Mesendoderm (in vitro differentiated cells): ENCODE data around the gene BNIP3.

Experiments
- DNase-seq: peaks from one replicate; pipeline ENCODE4 v3.0.0; 2013
- H2AK5ac ChIP-seq: 2 replicates; pipeline ENCODE4 v1.6.1; 2013; ENCODE audit warnings: low read length, inconsistent platforms
- H2BK120ac ChIP-seq: 2 replicates; pipeline ENCODE4 v1.6.1; 2013; ENCODE audit warnings: low read depth, mild to moderate bottlenecking, low read length, moderate library complexity, mixed read lengths
- H2BK15ac ChIP-seq: replicated peaks from 2 replicates; pipeline ENCODE4 v1.6.1; 2013; ENCODE audit warnings: low read depth, mild to moderate bottlenecking, moderate library complexity
- H2BK5ac ChIP-seq: 2 replicates; pipeline ENCODE4 v1.6.1; 2013; ENCODE audit warnings: low read length, inconsistent platforms
- H3K18ac ChIP-seq: 2 replicates; pipeline ENCODE4 v1.6.1; 2013; ENCODE audit warnings: mild to moderate bottlenecking, low read length, mixed read lengths
- H3K23ac ChIP-seq: one replicate; pipeline ENCODE4 v1.6.1; 2013; ENCODE audit warnings: low read length
- H3K27ac ChIP-seq: 2 replicates; pipeline ENCODE4 v1.5.1; 2013; ENCODE audit warnings: low read depth, mild to moderate bottlenecking, inconsistent platforms, low read length, moderate library complexity
- H3K27me3 ChIP-seq: 2 replicates; pipeline ENCODE4 v1.6.1; 2013; ENCODE audit warnings: low read length, control low read depth, mild to moderate bottlenecking, inconsistent platforms; ENCODE audit not compliant: insufficient read depth, poor library complexity
- H3K36me3 ChIP-seq: 2 replicates; pipeline ENCODE4 v1.6.1; 2013; ENCODE audit warnings: low read length, inconsistent platforms; ENCODE audit not compliant: control insufficient read depth, insufficient read depth
- H3K4ac ChIP-seq: one replicate; pipeline ENCODE4 v1.6.1; 2013; ENCODE audit warnings: low read depth, mild to moderate bottlenecking, low read length, moderate library complexity
- H3K4me1 ChIP-seq: 2 replicates; pipeline ENCODE4 v1.6.1; 2013; ENCODE audit warnings: low read depth, low read length, inconsistent platforms; ENCODE audit not compliant: control insufficient read depth
- H3K4me2 ChIP-seq: 2 replicates; pipeline ENCODE4 v1.6.1; 2013; ENCODE audit warnings: low read length
- H3K4me3 ChIP-seq: 2 replicates; pipeline ENCODE4 v1.5.1; 2013; ENCODE audit warnings: mild to moderate bottlenecking, low read length
- H3K56ac ChIP-seq: one replicate; pipeline ENCODE4 v1.6.1; 2013; ENCODE audit warnings: low read length
- H3K79me1 ChIP-seq: 2 replicates; pipeline ENCODE4 v1.6.1; 2013; ENCODE audit warnings: low read length, inconsistent platforms
- H3K79me2 ChIP-seq: 2 replicates; pipeline ENCODE4 v1.6.1; 2013; ENCODE audit warnings: mild to moderate bottlenecking, low read length; ENCODE audit not compliant: control insufficient read depth, insufficient read depth
- H3K9ac ChIP-seq: 2 replicates; pipeline ENCODE4 v1.6.1; 2013; ENCODE audit warnings: low read length, inconsistent platforms
- H4K5ac ChIP-seq: one replicate; pipeline ENCODE4 v1.6.1; 2013; ENCODE audit warnings: low read length
- H4K8ac ChIP-seq: one replicate; pipeline ENCODE4 v1.6.1; 2013; ENCODE audit warnings: low read depth, mild to moderate bottlenecking, control low read depth, low read length, moderate library complexity
- WGBS: extraction: QIAGEN DNeasy Blood & Tissue Kit; methylation state at CpG from one replicate; pipeline ENCODE4 v1.1.7; 2013; ENCODE audit warnings: low lambda C conversion rate, missing lambda C conversion rate; ENCODE audit not compliant: insufficient coverage; ENCODE audit errors: extremely low coverage; 5-methylcytosine and 5-hydroxymethylcytosine counted together

The BNIP3 gene

GRCh38 chr10:131928248-131929095, 53.3 kb downstream of the BNIP3 start:
- Histone ChIP-seq H3K18ac (no peak overlapping the region), H3K4me3 (no peak overlapping the region), H2BK5ac (no peak overlapping the region), H3K79me2 (peaks cover 83% of the 10 kb centered on the region), H4K5ac (no peak overlapping the region), H3K4ac (no peak overlapping the region), H2AK5ac (no peak overlapping the region), H2BK120ac (no peak overlapping the region), H3K27me3 (no peaks in the 10 kb centered on the region), H3K36me3 (no peaks in the 10 kb centered on the region), H3K23ac (no peak overlapping the region), H4K8ac (no peak overlapping the region), H3K27ac (peak overlapping the region; percentile 27), H3K79me1 (peaks cover 32% of the 10 kb centered on the region), H3K4me2 (no peak overlapping the region), H3K56ac (peak overlapping the region; percentile 4), H3K9ac (peak overlapping the region; percentile 1), H3K4me1 (peaks cover 22% of the 10 kb centered on the region), H2BK15ac (no peak overlapping the region)
- DNase-seq = no peak
- WGBS = no CpG with 5 or more reads among the region's 18 CpGs

DNA sequence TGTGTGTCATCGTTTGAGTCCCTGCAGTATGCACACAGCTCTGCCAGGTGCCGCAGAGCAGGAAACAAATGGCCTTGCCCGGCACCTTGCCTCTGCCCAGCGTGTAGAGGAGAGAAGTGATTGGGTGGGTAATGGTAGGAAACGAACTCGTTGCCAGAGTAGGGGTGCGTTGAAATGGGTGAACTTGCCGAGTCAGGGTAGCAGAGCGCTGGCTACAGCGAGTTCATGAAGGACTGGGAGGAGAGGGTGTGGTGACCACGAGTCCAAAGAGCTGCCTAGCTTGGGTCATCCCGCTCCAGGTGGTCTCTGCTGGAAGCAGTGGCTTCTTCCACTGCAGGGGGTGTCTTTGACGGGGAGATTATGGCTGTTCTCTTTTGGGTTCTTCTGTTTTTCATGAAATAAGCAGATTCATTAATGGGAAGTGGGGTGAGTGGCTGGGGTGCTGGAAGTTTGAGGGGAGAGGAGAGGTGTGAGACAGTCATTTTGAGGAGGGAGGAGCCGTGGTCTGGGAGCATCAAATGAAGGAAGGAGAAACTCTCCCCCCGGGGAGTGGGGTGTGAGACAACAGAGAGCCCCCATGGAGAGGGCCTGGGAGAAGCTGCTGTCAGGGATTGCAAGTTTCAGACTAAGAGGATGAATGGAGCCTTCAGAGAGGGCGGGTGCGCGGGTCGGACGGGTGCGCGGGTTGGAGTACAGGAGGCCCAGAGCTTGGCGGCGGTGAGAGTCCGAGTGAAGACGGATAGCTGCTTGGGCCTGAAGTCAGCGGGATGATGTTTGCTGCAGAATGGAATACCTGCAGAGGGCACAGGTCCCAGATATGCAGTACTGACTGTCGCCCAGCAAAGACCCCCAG, 54.8 kb downstream of the BNIP3 start:
- Histone ChIP-seq H4K5ac (no peak overlapping the region), H3K56ac (no peak overlapping the region), H3K4me3 (no peak overlapping the region), H3K9ac (no peak overlapping the region), H4K8ac (no peak overlapping the region), H2BK120ac (no peak overlapping the region), H3K79me2 (peaks cover 82% of the 10 kb centered on the region), H2BK15ac (no peak overlapping the region), H3K4me2 (no peak overlapping the region), H2BK5ac (no peak overlapping the region), H3K79me1 (peaks cover 27% of the 10 kb centered on the region), H3K27me3 (no peaks in the 10 kb centered on the region), H3K36me3 (no peaks in the 10 kb centered on the region), H3K27ac (no peak overlapping the region), H2AK5ac (no peak overlapping the region), H3K4me1 (peaks cover 22% of the 10 kb centered on the region), H3K4ac (no peak overlapping the region), H3K18ac (no peak overlapping the region), H3K23ac (no peak overlapping the region)
- no CpG with 5 or more reads among the region's 28 CpGs for WGBS
- DNase-seq = no peak

DNA sequence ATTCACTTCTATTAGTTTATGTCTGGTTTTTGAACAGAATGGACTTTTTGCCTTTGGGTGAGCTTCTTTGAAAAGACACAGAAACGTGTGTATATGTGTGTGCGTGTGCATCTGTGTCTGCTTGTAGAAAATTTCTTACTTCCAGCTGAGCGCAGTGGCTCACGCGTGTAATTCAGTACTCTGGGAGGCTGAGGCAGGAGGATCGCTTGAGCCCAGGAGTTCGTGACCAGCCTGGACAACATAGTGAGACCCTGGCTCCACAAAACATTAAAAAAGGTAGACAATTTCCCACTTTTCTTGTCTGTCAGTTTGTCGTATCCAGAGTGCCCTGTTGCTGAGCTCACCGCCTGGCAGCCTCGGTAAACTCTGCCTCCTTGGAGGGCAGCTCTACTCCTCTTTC, 55.5 kb downstream of the BNIP3 start:
- no peak overlapping the region for H2AK5ac ChIP-seq
- H3K27ac ChIP-seq = no peak overlapping the region
- H3K36me3 ChIP-seq = no peaks in the 10 kb centered on the region
- no peak overlapping the region for H3K4me2 ChIP-seq
- H3K9ac ChIP-seq = no peak overlapping the region
- no peak overlapping the region for H3K56ac ChIP-seq
- no peak overlapping the region for H3K4ac ChIP-seq
- H3K4me3 ChIP-seq = no peak overlapping the region
- no peak for DNase-seq
- no peak overlapping the region for H2BK120ac ChIP-seq
- WGBS = no CpG with 5 or more reads among the region's 10 CpGs
- H4K8ac ChIP-seq = no peak overlapping the region
- no peak overlapping the region for H3K18ac ChIP-seq
- peaks cover 83% of the 10 kb centered on the region for H3K79me2 ChIP-seq
- H3K23ac ChIP-seq = no peak overlapping the region
- H3K79me1 ChIP-seq = peaks cover 26% of the 10 kb centered on the region
- no peak overlapping the region for H2BK15ac ChIP-seq
- no peak overlapping the region for H2BK5ac ChIP-seq
- H3K27me3 ChIP-seq = no peaks in the 10 kb centered on the region
- H3K4me1 ChIP-seq = peaks cover 23% of the 10 kb centered on the region
- H4K5ac ChIP-seq = no peak overlapping the region

GRCh38 chr10:131925716-131926115, 56.0 kb downstream of the BNIP3 start:
- H3K23ac ChIP-seq = no peak overlapping the region
- H2BK15ac ChIP-seq = no peak overlapping the region
- no peak for DNase-seq
- no peaks in the 10 kb centered on the region for H3K36me3 ChIP-seq
- peaks cover 82% of the 10 kb centered on the region for H3K79me2 ChIP-seq
- H3K79me1 ChIP-seq = peaks cover 27% of the 10 kb centered on the region
- H4K8ac ChIP-seq = no peak overlapping the region
- no peak overlapping the region for H2BK5ac ChIP-seq
- no peak overlapping the region for H3K56ac ChIP-seq
- no peak overlapping the region for H3K9ac ChIP-seq
- H3K27me3 ChIP-seq = no peaks in the 10 kb centered on the region
- no peak overlapping the region for H3K4me3 ChIP-seq
- no peak overlapping the region for H2BK120ac ChIP-seq
- no peak overlapping the region for H3K27ac ChIP-seq
- no peak overlapping the region for H3K18ac ChIP-seq
- no peak overlapping the region for H3K4ac ChIP-seq
- H4K5ac ChIP-seq = no peak overlapping the region
- WGBS = no CpG with 5 or more reads among the region's 9 CpGs
- H3K4me2 ChIP-seq = no peak overlapping the region
- H2AK5ac ChIP-seq = no peak overlapping the region
- peaks cover 20% of the 10 kb centered on the region for H3K4me1 ChIP-seq

DNA sequence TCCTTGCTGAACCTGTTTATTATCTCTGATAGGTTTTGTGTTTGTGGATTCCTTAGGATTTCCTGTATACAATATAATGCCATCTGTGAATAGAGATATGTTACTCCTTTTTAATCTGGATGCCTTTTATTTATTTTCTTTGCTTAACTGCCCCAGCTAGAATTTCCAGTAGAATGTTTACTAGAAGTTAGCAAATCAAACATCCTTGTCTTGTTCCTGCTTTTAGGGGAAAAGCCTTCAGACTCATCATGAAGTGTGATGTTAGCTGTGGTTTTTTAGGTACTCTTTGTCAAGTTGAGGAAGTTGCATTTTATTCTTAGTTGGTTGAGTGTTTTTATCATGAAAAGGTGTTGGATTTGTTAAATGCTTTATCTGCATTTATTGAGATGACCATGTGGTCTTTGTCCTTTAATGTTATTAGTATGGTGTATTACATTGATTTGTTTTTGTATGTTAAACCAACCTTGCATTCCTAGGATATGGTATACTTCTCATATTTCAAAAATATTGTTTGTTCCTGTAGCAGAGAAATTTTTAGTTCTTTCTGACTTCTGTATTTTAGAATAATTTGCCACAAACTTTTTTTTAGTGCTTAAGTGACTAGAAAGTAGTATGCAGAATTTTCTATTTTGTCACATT, 56.6 kb downstream of the BNIP3 start:
- no peak for DNase-seq
- H3K4ac ChIP-seq = no peak overlapping the region
- H3K79me2 ChIP-seq = peaks cover 79% of the 10 kb centered on the region
- H3K56ac ChIP-seq = no peak overlapping the region
- no peak overlapping the region for H3K4me3 ChIP-seq
- no peak overlapping the region for H3K9ac ChIP-seq
- H2AK5ac ChIP-seq = no peak overlapping the region
- H3K27me3 ChIP-seq = no peaks in the 10 kb centered on the region
- no peak overlapping the region for H3K23ac ChIP-seq
- no peak overlapping the region for H2BK5ac ChIP-seq
- H4K5ac ChIP-seq = no peak overlapping the region
- H3K27ac ChIP-seq = no peak overlapping the region
- peaks cover 20% of the 10 kb centered on the region for H3K4me1 ChIP-seq
- H3K36me3 ChIP-seq = no peaks in the 10 kb centered on the region
- no peak overlapping the region for H3K4me2 ChIP-seq
- H4K8ac ChIP-seq = no peak overlapping the region
- no peak overlapping the region for H2BK120ac ChIP-seq
- peaks cover 26% of the 10 kb centered on the region for H3K79me1 ChIP-seq
- no peak overlapping the region for H3K18ac ChIP-seq
- no peak overlapping the region for H2BK15ac ChIP-seq
